ENCODE data around the gene PGBD1. TPM values are rescaled to one million over a fixed set of nuclear protein-coding genes. Genes with fewer than 3 reads are reported as not detected.

PGBD1 gene
- total and polyA plus RNA-seq, 2 of the 13 experiments (the other 11 are each of a cell fraction or from before 2014, with no cell fraction given), result 3.6 to 6.9 TPM

- peak; percentile 57 for TF ChIP-seq MAFF (IDR thresholded peaks at IDR 0.05; ENCODE audit: low read depth, low read length)
- TF ChIP-seq RBFOX2 (IDR thresholded peaks at IDR 0.05; ENCODE audit: low read depth, low read length), result peak; percentile 78
- TF ChIP-seq ZNF263 (CRISPR knock-in tag; IDR thresholded peaks at IDR 0.05), result peak; percentile 63
- TF ChIP-seq PHF5A (CRISPR knock-in tag; IDR thresholded peaks at IDR 0.05; ENCODE audit: low read depth, unreplicated experiment), result peak; percentile 58
- peak; percentile 57 for TF ChIP-seq ZNF225 (CRISPR knock-in tag; IDR thresholded peaks at IDR 0.05)
- TF ChIP-seq GATAD2A (CRISPR knock-in tag; IDR thresholded peaks at IDR 0.05), result peak; percentile 71; the same call in 1 of the 2 replicates
- no peak for TF ChIP-seq DBP (CRISPR knock-in tag; IDR thresholded peaks at IDR 0.05; ENCODE audit: not compliant biosample characterization)
- TF ChIP-seq NR2C2 (CRISPR knock-in tag; IDR thresholded peaks at IDR 0.05; ENCODE audit: borderline replicate concordance), result peak; percentile 79
- TF ChIP-seq, protein P1, sequence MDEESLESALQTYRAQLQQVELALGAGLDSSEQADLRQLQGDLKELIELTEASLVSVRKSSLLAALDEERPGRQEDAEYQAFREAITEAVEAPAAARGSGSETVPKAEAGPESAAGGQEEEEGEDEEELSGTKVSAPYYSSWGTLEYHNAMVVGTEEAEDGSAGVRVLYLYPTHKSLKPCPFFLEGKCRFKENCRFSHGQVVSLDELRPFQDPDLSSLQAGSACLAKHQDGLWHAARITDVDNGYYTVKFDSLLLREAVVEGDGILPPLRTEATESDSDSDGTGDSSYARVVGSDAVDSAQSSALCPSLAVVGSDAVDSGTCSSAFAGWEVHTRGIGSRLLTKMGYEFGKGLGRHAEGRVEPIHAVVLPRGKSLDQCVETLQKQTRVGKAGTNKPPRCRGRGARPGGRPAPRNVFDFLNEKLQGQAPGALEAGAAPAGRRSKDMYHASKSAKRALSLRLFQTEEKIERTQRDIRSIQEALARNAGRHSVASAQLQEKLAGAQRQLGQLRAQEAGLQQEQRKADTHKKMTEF (CRISPR knock-in tag; IDR thresholded peaks at IDR 0.05), result peak; percentile 96
- 0 out of 2 replicates have a peak, but pooled peaks have one; percentile 15 for TF ChIP-seq ZNF772 (CRISPR knock-in tag; IDR thresholded peaks at IDR 0.05)
- no peak for TF ChIP-seq GLI4 (CRISPR knock-in tag; IDR thresholded peaks at IDR 0.05; ENCODE audit: borderline replicate concordance)
- peak; percentile 53; the same call in 1 of the 2 replicates for TF ChIP-seq MIER2 (CRISPR knock-in tag; IDR thresholded peaks at IDR 0.05)
- TF ChIP-seq ZNF367 (CRISPR knock-in tag; IDR thresholded peaks at IDR 0.05; ENCODE audit: borderline replicate concordance), result no peak
- TF ChIP-seq CBX2 (IDR thresholded peaks at IDR 0.05; ENCODE audit: low read depth, low read length), result no peak
- TF ChIP-seq CBX2 (CRISPR knock-in tag; IDR thresholded peaks at IDR 0.05; ENCODE audit: low read depth), result no peak
- TF ChIP-seq NCOA5 (CRISPR knock-in tag; IDR thresholded peaks at IDR 0.05), result no peak
- peak; percentile 59; the same call in 1 of the 2 replicates for TF ChIP-seq ZNF567 (CRISPR knock-in tag; IDR thresholded peaks at IDR 0.05; ENCODE audit: borderline replicate concordance)
- no peak for TF ChIP-seq CEBPB (IDR thresholded peaks at IDR 0.05; ENCODE audit: borderline replicate concordance, low read depth, low read length)
- no peak for TF ChIP-seq ZNF629 (CRISPR knock-in tag; conservative IDR thresholded peaks at IDR 0.05)
- no peak for TF ChIP-seq ZNF30 (CRISPR knock-in tag; IDR thresholded peaks at IDR 0.05)
- no peak; the same call in 1 of the 2 replicates for TF ChIP-seq TFDP1 (CRISPR knock-in tag; IDR thresholded peaks at IDR 0.05; ENCODE audit: borderline replicate concordance)
- no peak for TF ChIP-seq PLRG1 (conservative IDR thresholded peaks at IDR 0.05)
- TF ChIP-seq, protein P2, sequence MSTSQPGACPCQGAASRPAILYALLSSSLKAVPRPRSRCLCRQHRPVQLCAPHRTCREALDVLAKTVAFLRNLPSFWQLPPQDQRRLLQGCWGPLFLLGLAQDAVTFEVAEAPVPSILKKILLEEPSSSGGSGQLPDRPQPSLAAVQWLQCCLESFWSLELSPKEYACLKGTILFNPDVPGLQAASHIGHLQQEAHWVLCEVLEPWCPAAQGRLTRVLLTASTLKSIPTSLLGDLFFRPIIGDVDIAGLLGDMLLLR (CRISPR knock-in tag; IDR thresholded peaks at IDR 0.05), result peak; percentile 75
- no peak for TF ChIP-seq FOXP1 (IDR thresholded peaks at IDR 0.05)
- TF ChIP-seq FOXP1 (CRISPR knock-in tag; IDR thresholded peaks at IDR 0.05), result no peak
- peak; percentile 75; the same call in 1 of the 2 replicates for TF ChIP-seq DZIP1 (CRISPR knock-in tag; IDR thresholded peaks at IDR 0.05)
These were observed 54.4 kb downstream of the PGBD1 start, which contains the start of gene ZSCAN31 (continued) for GRCh38 chr6:28335564-28336283.

Measured in HepG2 (cell line).